WTC11 (cell line): Measurements from ENCODE around the gene GNAI3. TPM values are rescaled to one million over a fixed set of nuclear protein-coding genes. Genes with fewer than 3 reads are reported as not detected.

Source experiments
- ATAC-seq: fragments of 200-7000 bp; cut with Tn5 transposase; 2 replicates; pipeline ENCODE4 v1.10.0; 2021; ENCODE audit warnings: mild to moderate bottlenecking, moderate library complexity
- CTCF ChIA-PET: fragments of 300-600 bp; sonication (Branson Sonifier 250); formaldehyde crosslinking; loops from one replicate; lab custom pipeline; 2021; ENCODE audit warnings: antibody characterized with exemption; lab: Charles Lee
- POLR2A ChIA-PET: fragments of 350-600 bp; sonication (Branson Sonifier 250); formaldehyde crosslinking; loops from one replicate; lab custom pipeline; 2021; ENCODE audit warnings: antibody characterized with exemption; lab: Charles Lee
- DNase-seq: peaks from one replicate; pipeline ENCODE4 v3.0.0; 2021; ENCODE audit warnings: low spot score
- H3K27ac Mint-ChIP-seq: 2 replicates; pipeline ENCODE4 v1.8.0; 2021; ENCODE audit warnings: mixed read lengths
- H3K27me3 Mint-ChIP-seq: 2 replicates; pipeline ENCODE4 v1.8.0; 2021; ENCODE audit warnings: low read depth, mild to moderate bottlenecking, moderate library complexity, mixed read lengths
- H3K36me3 Mint-ChIP-seq: 2 replicates; pipeline ENCODE4 v1.8.0; 2021; ENCODE audit warnings: mixed read lengths
- H3K4me1 Mint-ChIP-seq: 2 replicates; pipeline ENCODE4 v1.8.0; 2022; ENCODE audit warnings: mixed read lengths
- H3K4me3 Mint-ChIP-seq: 2 replicates; pipeline ENCODE4 v1.8.0; 2021; ENCODE audit warnings: mild to moderate bottlenecking, moderate library complexity, mixed read lengths
- H3K9me3 Mint-ChIP-seq: 2 replicates; pipeline ENCODE4 v1.8.0; 2021; ENCODE audit warnings: mixed read lengths
- EMX1 ChIP-seq: fragments of 250-450 bp; sonication (Bioruptor Pico); IDR thresholded peaks from 2 replicates; pipeline ENCODE4 v1.8.0; 2021; ENCODE audit warnings: mild to moderate bottlenecking
- MYBL2 ChIP-seq: sonication (generic); formaldehyde crosslinking; IDR thresholded peaks from 2 replicates; pipeline ENCODE4 v1.8.1; 2023; ENCODE audit warnings: mild to moderate bottlenecking, moderate library complexity, missing genetic modification reagents
- SP1 ChIP-seq: sonication (generic); formaldehyde crosslinking; conservative IDR thresholded peaks from 2 replicates; pipeline ENCODE4 v1.8.1; 2022; ENCODE audit warnings: missing genetic modification reagents
- TEAD4 ChIP-seq: sonication (generic); formaldehyde crosslinking; IDR thresholded peaks from 2 replicates; pipeline ENCODE4 v1.8.0; 2022; ENCODE audit warnings: mild to moderate bottlenecking, missing genetic modification reagents
- TP53 ChIP-seq: sonication (generic); formaldehyde crosslinking; IDR thresholded peaks from 2 replicates; pipeline ENCODE4 v1.8.1; 2023; ENCODE audit warnings: mild to moderate bottlenecking, missing genetic modification reagents
- ZNF232 ChIP-seq: sonication (generic); formaldehyde crosslinking; IDR thresholded peaks from 2 replicates; pipeline ENCODE4 v1.8.0; 2022; ENCODE audit warnings: mild to moderate bottlenecking, missing genetic modification reagents
- ZNF263 ChIP-seq: sonication (generic); formaldehyde crosslinking; IDR thresholded peaks from 2 replicates; pipeline ENCODE4 v1.8.1; 2022; ENCODE audit warnings: low read depth, mild to moderate bottlenecking, moderate library complexity, missing genetic modification reagents
- ZNF317 ChIP-seq: sonication (generic); formaldehyde crosslinking; IDR thresholded peaks from 2 replicates; pipeline ENCODE4 v1.8.1; 2023; ENCODE audit warnings: low read depth, mild to moderate bottlenecking, moderate library complexity, missing genetic modification reagents, borderline replicate concordance
- total RNA-seq: library from RNA; stranded (reverse); gene quantifications from 3 replicates; pipeline ENCODE4 v1.2.3, GENCODE V29; 2021
- TF ChIP-seq, protein P1 (sequence below): sonication (generic); formaldehyde crosslinking; IDR thresholded peaks from 2 replicates; pipeline ENCODE4 v1.8.1; 2023; ENCODE audit warnings: mild to moderate bottlenecking, missing genetic modification reagents, moderate library complexity
- TF ChIP-seq, protein P2 (sequence below): sonication (generic); formaldehyde crosslinking; IDR thresholded peaks from 2 replicates; pipeline ENCODE4 v1.8.0; 2023; ENCODE audit warnings: missing genetic modification reagents
- TF ChIP-seq, protein P3 (sequence below): fragments of 200-600 bp; IDR thresholded peaks from 2 replicates; pipeline ENCODE4 v1.8.0; 2022; ENCODE audit warnings: antibody characterized with exemption
- TF ChIP-seq, protein P4 (sequence below): fragments of 250-450 bp; sonication (Bioruptor Pico); IDR thresholded peaks from 2 replicates; pipeline ENCODE4 v1.9.0; 2021; ENCODE audit warnings: moderate library complexity, mild to moderate bottlenecking, inconsistent platforms, borderline replicate concordance
- TF ChIP-seq, protein P5 (sequence below): sonication (generic); formaldehyde crosslinking; IDR thresholded peaks from 2 replicates; pipeline ENCODE4 v1.8.1; 2022; ENCODE audit warnings: low read depth, mild to moderate bottlenecking, moderate library complexity, missing genetic modification reagents, borderline replicate concordance
- TF ChIP-seq, protein P6 (sequence below): sonication (generic); formaldehyde crosslinking; IDR thresholded peaks from 2 replicates; pipeline ENCODE4 v1.8.1; 2022; ENCODE audit warnings: missing genetic modification reagents, borderline replicate concordance

GNAI3 gene
- total RNA-seq, 1 experiment from 2014 or later = 7.2 TPM

DNA sequence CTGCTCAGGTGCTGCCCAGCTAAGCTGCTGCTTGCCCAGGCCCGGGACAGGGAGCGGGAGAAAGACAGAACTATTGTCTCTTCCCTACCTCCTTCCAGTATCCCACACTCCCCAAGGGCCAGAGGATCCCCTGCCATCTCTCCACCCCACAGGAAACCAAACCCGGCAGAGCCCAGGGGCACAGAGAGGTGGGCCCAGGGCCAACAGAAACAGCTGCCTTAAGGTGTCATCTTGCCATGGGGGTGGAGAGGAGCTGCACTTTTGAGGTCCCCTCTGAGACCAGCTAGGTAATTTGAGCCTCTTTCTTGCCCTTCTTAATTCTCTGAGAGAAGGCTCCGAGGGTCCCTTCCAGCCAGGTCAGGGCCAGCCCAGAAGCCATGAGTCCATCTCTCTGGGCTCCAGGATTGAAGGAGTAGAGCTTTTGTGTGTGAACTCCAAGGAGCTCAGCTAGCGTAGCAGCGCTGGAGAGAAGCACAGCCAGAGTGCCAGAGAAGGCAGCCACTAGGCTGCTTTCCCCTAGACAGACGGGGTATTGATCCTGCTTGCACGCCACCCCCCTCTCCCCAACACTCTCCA is 18.4 kb upstream of the GNAI3 start:
- Mint-ChIP-seq H3K4me3 (no peak overlapping the region), H3K9me3 (no peaks in the 10 kb centered on the region), H3K27ac (no peak overlapping the region), H3K4me1 (peaks cover 10% of the 10 kb centered on the region), H3K36me3 (no peaks in the 10 kb centered on the region), H3K27me3 (peaks cover 8% of the 10 kb centered on the region)
- TF ChIP-seq TEAD4 (CRISPR knock-in tag) (no peak), SP1 (no peak), ZNF232 (CRISPR knock-in tag) (no peak), TP53 (CRISPR knock-in tag) (no peak), ZNF263 (CRISPR knock-in tag) (no peak), ZNF317 (no peak), MYBL2 (no peak)
- TF ChIP-seq, protein P1, sequence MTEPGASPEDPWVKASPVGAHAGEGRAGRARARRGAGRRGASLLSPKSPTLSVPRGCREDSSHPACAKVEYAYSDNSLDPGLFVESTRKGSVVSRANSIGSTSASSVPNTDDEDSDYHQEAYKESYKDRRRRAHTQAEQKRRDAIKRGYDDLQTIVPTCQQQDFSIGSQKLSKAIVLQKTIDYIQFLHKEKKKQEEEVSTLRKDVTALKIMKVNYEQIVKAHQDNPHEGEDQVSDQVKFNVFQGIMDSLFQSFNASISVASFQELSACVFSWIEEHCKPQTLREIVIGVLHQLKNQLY (CRISPR knock-in tag) = no peak
- TF ChIP-seq, protein P2, sequence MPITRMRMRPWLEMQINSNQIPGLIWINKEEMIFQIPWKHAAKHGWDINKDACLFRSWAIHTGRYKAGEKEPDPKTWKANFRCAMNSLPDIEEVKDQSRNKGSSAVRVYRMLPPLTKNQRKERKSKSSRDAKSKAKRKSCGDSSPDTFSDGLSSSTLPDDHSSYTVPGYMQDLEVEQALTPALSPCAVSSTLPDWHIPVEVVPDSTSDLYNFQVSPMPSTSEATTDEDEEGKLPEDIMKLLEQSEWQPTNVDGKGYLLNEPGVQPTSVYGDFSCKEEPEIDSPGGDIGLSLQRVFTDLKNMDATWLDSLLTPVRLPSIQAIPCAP (CRISPR knock-in tag) = no peak
- TF ChIP-seq, protein P3, sequence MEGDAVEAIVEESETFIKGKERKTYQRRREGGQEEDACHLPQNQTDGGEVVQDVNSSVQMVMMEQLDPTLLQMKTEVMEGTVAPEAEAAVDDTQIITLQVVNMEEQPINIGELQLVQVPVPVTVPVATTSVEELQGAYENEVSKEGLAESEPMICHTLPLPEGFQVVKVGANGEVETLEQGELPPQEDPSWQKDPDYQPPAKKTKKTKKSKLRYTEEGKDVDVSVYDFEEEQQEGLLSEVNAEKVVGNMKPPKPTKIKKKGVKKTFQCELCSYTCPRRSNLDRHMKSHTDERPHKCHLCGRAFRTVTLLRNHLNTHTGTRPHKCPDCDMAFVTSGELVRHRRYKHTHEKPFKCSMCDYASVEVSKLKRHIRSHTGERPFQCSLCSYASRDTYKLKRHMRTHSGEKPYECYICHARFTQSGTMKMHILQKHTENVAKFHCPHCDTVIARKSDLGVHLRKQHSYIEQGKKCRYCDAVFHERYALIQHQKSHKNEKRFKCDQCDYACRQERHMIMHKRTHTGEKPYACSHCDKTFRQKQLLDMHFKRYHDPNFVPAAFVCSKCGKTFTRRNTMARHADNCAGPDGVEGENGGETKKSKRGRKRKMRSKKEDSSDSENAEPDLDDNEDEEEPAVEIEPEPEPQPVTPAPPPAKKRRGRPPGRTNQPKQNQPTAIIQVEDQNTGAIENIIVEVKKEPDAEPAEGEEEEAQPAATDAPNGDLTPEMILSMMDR = no peak
- TF ChIP-seq, protein P4, sequence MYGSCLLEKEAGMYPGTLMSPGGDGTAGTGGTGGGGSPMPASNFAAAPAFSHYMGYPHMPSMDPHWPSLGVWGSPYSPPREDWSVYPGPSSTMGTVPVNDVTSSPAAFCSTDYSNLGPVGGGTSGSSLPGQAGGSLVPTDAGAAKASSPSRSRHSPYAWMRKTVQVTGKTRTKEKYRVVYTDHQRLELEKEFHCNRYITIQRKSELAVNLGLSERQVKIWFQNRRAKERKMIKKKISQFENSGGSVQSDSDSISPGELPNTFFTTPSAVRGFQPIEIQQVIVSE (CRISPR knock-in tag) = no peak
- CTCF ChIA-PET = interaction anchor here (0.8 to 16.4 kb wide), 15 partner anchors 14 to 393 kb away, joined by 3 to 740 read pairs (median 5); partner anchors contain the start of genes AMIGO1, ATXN7L2, CYB561D1 and GNAI3
- DNase-seq = no peak
- no peak for ATAC-seq
- POLR2A ChIA-PET = interaction anchor here (1.0 to 1.6 kb wide), 3 partner anchors 36 to 104 kb away, joined by 4 to 5 read pairs (median 4); partner anchors contain the start of gene CYB561D1

DNA sequence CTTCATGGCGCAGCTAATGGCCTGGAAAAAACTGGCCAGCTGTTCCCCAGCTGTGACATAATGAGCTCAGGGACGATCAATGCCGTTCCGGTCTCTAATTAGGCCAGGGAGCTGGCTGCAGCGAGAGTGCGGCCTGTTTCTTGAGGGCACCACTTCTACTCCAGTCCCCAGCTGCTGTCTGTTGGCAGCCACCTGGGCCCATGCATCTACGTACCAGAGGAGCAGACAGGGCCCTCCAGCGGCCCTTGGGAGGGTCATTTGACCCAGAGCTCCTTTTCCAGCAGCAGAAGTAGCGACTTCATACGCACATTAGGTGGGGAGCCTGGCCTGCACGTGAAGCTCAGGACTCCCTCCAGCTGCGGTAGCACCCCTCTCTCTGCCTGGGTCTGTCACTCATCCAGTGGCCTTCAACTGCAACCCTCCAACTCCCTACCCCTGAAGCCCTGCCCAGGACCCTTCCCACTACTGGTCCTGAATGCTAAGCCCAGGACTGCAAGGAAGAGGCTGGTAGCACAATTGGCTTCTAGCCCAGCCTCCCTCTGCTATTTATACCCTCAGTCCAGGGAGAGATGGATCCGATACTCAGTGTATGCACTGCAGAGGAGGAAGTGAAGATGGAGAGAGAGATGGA is 17.8 kb upstream of the GNAI3 start:
- H3K27me3 Mint-ChIP-seq = peaks cover 8% of the 10 kb centered on the region
- no peak overlapping the region for H3K4me3 Mint-ChIP-seq
- ChIA-PET CTCF (interaction anchor here (0.8 to 16.4 kb wide), 14 partner anchors 14 to 393 kb away, joined by 3 to 740 read pairs (median 6); partner anchors contain the start of genes AMIGO1, ATXN7L2, CYB561D1 and SORT1), POLR2A (interaction anchor here (1.0 to 1.6 kb wide), 3 partner anchors 36 to 105 kb away, joined by 4 to 5 read pairs (median 4); partner anchors contain the start of gene CYB561D1)
- ATAC-seq (no peak), DNase-seq (no peak)
- peaks cover 10% of the 10 kb centered on the region for H3K4me1 Mint-ChIP-seq
- H3K27ac Mint-ChIP-seq = no peak overlapping the region
- H3K36me3 Mint-ChIP-seq = no peaks in the 10 kb centered on the region
- H3K9me3 Mint-ChIP-seq = no peaks in the 10 kb centered on the region
- TF ChIP-seq, protein P5, sequence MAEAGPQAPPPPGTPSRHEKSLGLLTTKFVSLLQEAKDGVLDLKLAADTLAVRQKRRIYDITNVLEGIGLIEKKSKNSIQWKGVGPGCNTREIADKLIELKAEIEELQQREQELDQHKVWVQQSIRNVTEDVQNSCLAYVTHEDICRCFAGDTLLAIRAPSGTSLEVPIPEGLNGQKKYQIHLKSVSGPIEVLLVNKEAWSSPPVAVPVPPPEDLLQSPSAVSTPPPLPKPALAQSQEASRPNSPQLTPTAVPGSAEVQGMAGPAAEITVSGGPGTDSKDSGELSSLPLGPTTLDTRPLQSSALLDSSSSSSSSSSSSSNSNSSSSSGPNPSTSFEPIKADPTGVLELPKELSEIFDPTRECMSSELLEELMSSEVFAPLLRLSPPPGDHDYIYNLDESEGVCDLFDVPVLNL (CRISPR knock-in tag) = no peak
- TF ChIP-seq MYBL2 (no peak), SP1 (no peak), EMX1 (CRISPR knock-in tag) (no peak)
- TF ChIP-seq, protein P6, sequence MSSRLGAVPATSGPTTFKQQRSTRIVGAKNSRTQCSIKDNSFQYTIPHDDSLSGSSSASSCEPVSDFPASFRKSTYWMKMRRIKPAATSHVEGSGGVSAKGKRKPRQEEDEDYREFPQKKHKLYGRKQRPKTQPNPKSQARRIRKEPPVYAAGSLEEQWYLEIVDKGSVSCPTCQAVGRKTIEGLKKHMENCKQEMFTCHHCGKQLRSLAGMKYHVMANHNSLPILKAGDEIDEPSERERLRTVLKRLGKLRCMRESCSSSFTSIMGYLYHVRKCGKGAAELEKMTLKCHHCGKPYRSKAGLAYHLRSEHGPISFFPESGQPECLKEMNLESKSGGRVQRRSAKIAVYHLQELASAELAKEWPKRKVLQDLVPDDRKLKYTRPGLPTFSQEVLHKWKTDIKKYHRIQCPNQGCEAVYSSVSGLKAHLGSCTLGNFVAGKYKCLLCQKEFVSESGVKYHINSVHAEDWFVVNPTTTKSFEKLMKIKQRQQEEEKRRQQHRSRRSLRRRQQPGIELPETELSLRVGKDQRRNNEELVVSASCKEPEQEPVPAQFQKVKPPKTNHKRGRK = no peak
